Activated naive CD4-positive, alpha-beta T cell treated with anti-CD3 and anti-CD28 coated beads, Interleukin-2, amount 50 U/mL, for 24 hours (primary cell): ENCODE data around the gene SMAD9.

ENCODE experiments used
- H3K27ac Mint-ChIP-seq: one replicate; pipeline ENCODE4 v1.8.0; 2021; ENCODE audit warnings: mild to moderate bottlenecking, mixed read lengths
- H3K27me3 Mint-ChIP-seq: one replicate; pipeline ENCODE4 v1.8.0; 2021; ENCODE audit warnings: mixed read lengths
- H3K36me3 Mint-ChIP-seq: one replicate; pipeline ENCODE4 v1.8.0; 2021; ENCODE audit warnings: mixed read lengths
- H3K4me1 Mint-ChIP-seq: one replicate; pipeline ENCODE4 v1.8.0; 2021; ENCODE audit warnings: mixed read lengths
- H3K4me3 Mint-ChIP-seq: one replicate; pipeline ENCODE4 v1.8.0; 2021; ENCODE audit warnings: mild to moderate bottlenecking, mixed read lengths
- H3K9me3 Mint-ChIP-seq: one replicate; pipeline ENCODE4 v1.8.0; 2021; ENCODE audit warnings: mixed read lengths

The SMAD9 gene

DNA sequence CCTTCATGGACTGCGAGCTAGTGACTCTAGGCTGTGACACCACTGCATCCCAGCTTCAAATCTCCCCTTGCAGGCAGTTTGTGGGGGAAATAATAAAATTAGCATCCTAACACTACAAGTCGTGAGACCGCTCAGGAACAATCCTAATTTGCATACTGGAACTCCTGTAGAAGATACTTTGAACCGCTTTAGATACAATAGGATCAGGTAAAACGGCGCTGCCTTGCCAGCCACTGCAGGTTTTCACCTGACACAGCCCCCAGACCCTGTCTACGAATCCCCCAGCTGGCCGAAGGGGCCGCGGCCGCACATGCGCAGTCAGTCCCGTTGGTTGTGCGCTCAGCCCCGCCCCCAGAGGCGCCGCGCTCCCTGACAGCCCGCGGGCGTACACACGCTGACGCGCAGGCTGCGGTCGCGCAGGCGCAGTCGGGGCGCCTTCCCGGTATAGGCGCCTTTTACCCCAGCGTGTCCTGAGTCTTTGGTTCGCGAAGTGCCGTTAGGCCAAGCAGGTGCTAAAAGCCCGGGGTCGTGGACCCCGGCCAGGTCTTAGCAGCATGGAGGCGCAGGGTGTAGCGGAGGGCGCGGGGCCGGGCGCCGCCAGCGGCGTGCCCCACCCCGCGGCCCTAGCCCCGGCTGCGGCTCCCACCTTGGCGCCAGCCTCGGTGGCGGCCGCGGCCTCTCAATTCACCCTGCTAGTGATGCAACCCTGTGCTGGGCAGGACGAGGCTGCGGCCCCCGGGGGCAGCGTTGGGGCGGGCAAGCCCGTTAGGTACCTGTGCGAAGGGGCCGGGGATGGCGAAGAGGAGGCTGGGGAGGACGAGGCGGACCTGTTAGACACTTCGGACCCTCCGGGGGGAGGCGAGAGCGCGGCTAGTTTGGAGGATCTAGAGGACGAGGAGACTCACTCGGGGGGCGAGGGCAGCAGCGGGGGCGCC lies 101.0 kb downstream of the SMAD9 start, which contains the start of gene RFXAP:
Gene RFXAP, plus strand, starts transcription at position 419 of the 935 bp plus-strand sequence. Its CDS starts 136 bp downstream, at position 555.
- Mint-ChIP-seq H3K4me3 (peak within 1 kb of the TSS; percentile 89), H3K4me1 (peaks cover 51% of the 10 kb centered on the region), H3K27ac (peak within 1 kb of the TSS; percentile 79), H3K27me3 (no peaks in the 10 kb centered on the region), H3K9me3 (no peaks in the 10 kb centered on the region), H3K36me3 (peaks cover 3% of the 10 kb centered on the region)

DNA sequence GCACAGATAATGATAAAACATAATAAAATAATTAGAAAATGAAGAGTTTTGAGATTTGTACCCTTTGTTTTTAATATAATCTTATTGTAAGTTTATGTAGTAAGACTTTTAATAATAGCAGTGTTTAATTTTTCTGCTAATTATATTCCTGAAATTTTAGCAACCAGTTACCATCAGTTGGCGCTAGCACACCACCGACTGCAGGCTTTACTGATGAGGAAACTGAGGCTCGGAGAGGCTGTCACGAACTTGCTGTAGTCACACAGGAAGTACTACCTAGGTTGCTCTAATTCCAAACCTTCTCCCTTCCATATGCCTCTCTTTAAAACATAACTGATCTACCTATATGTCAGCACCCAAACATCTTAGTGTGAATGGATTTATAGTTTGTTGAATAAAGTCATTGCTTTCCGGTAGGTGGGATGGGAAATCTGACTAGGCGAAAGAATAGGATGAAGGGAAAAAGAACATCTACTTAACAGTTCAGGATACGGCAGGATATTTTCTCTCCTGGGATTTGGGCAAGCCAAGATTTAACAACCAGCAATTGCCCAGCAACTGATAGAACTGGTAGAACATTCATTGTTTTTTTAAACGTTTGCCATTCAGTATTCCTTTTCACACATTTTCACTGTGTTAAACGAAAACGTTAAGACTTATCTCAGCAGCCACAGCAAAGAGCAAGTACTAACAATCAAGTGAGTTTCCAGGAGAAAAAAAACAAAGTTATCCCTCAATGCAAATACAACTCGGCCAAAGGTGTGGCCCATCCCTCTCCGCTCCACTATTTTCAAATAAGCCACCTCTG lies 101.8 kb downstream of the SMAD9 start:
- peaks cover 43% of the 10 kb centered on the region for H3K4me1 Mint-ChIP-seq
- peak overlapping the region; percentile 89 for H3K4me3 Mint-ChIP-seq
- H3K36me3 Mint-ChIP-seq, result peaks cover 2% of the 10 kb centered on the region
- no peaks in the 10 kb centered on the region for H3K27me3 Mint-ChIP-seq
- H3K9me3 Mint-ChIP-seq, result no peaks in the 10 kb centered on the region
- H3K27ac Mint-ChIP-seq, result peak overlapping the region; percentile 79

DNA sequence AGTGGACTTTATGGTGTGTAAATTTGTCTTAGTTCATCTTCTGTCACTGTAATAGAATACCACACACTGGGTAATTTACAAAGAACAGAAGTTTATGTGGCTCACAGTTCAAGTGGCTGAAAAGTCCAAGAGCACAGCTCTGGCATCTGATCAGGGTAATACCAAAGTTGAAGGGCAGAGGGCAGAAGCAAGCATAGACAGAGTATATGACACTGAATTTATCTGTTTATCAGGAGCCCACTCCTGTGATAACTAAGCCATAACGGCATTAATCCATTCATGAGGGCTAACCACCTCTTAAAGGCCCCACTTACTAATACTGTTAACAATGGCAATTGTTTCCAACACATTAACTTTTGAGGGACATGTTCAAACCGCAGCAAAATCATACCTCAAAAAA lies 105.0 kb downstream of the SMAD9 start:
- Mint-ChIP-seq H3K27me3 (peaks cover 5% of the 10 kb centered on the region), H3K4me3 (no peak overlapping the region), H3K27ac (no peak overlapping the region), H3K36me3 (no peaks in the 10 kb centered on the region), H3K4me1 (peaks cover 18% of the 10 kb centered on the region), H3K9me3 (no peaks in the 10 kb centered on the region)

DNA sequence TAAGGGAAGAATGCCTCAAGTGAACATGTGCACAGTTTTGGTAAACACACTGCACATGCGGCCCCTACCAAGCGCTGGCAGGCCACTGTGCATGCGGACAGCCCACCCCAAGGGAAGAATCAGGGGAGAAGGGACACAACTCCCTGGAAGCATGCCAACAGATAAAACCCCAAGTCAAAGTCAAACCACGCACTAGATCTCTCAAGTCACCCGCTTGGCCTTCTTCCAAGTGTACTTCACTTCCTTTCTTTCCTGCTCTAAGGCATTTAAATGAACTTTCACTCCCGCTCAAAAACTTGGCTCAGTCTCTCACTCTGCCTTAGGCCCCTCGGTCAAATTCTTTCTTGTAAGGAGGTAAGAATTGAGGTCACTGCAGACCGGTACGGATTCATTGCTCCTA lies 105.6 kb downstream of the SMAD9 start:
- Mint-ChIP-seq H3K27ac (no peak overlapping the region), H3K4me1 (peaks cover 13% of the 10 kb centered on the region), H3K27me3 (peaks cover 7% of the 10 kb centered on the region), H3K4me3 (no peak overlapping the region), H3K9me3 (no peaks in the 10 kb centered on the region), H3K36me3 (no peaks in the 10 kb centered on the region)

- Mint-ChIP-seq H3K9me3 (no peaks in the 10 kb centered on the region), H3K36me3 (no peaks in the 10 kb centered on the region), H3K27ac (no peak overlapping the region), H3K4me3 (no peak overlapping the region), H3K4me1 (peaks cover 6% of the 10 kb centered on the region), H3K27me3 (peaks cover 7% of the 10 kb centered on the region)
These were observed 106.8 kb downstream of the SMAD9 start for GRCh38 chr13:36813225-36813624.

- Mint-ChIP-seq H3K36me3 (no peaks in the 10 kb centered on the region), H3K9me3 (no peaks in the 10 kb centered on the region), H3K27ac (no peak overlapping the region), H3K4me3 (no peak overlapping the region), H3K4me1 (no peaks in the 10 kb centered on the region), H3K27me3 (peaks cover 26% of the 10 kb centered on the region)
These were observed 112.4 kb downstream of the SMAD9 start for GRCh38 chr13:36807616-36808015.

DNA sequence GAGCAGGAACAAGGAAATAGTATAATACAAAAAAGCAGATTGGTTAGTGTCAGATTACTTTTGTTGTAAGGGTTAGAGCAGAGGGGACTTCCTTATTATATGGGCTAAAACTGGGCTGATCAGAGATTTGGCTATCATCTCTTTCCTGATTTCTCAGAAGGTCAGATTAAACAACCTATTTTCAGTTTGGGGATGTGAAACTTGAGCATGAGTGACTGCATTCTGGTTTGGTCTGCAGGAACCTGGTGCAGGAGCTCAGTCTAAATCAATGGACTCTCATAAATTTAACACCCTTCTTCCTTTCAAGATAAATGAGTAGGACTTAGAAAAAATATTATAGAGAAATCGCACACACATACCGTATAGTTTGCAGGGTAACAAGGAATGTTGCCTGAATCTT lies 113.9 kb downstream of the SMAD9 start:
- no peak overlapping the region for H3K27ac Mint-ChIP-seq
- peaks cover 27% of the 10 kb centered on the region for H3K27me3 Mint-ChIP-seq
- H3K4me1 Mint-ChIP-seq, result no peaks in the 10 kb centered on the region
- no peaks in the 10 kb centered on the region for H3K9me3 Mint-ChIP-seq
- no peak overlapping the region for H3K4me3 Mint-ChIP-seq
- no peaks in the 10 kb centered on the region for H3K36me3 Mint-ChIP-seq

GRCh38 chr13:36804588-36804987 lies 115.5 kb downstream of the SMAD9 start:
- H3K4me1 Mint-ChIP-seq, result no peaks in the 10 kb centered on the region
- no peak overlapping the region for H3K27ac Mint-ChIP-seq
- H3K4me3 Mint-ChIP-seq, result no peak overlapping the region
- H3K27me3 Mint-ChIP-seq, result peaks cover 22% of the 10 kb centered on the region
- no peaks in the 10 kb centered on the region for H3K36me3 Mint-ChIP-seq
- no peaks in the 10 kb centered on the region for H3K9me3 Mint-ChIP-seq

GRCh38 chr13:36801035-36801434 lies 119.0 kb downstream of the SMAD9 start:
- no peaks in the 10 kb centered on the region for H3K4me1 Mint-ChIP-seq
- no peak overlapping the region for H3K27ac Mint-ChIP-seq
- H3K36me3 Mint-ChIP-seq, result no peaks in the 10 kb centered on the region
- peaks cover 19% of the 10 kb centered on the region for H3K27me3 Mint-ChIP-seq
- H3K9me3 Mint-ChIP-seq, result no peaks in the 10 kb centered on the region
- H3K4me3 Mint-ChIP-seq, result no peak overlapping the region

DNA sequence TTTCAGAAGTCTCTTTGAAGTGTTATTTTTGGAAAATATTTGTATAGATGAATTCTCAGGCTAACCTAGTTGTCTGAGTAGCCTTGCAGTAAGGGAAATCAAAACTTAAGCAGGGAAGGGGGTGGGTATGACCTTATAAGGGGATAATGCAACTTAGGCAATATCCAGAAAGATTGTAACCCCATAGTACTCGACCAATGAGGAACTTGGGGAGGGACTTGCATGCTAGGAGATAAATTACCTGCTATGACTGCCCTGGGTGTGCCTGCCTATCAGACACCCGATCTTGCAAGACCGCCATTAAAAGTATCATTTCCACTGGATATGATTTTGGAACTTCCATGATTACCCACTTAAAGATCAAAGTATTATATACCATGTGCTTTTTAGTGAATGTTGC lies 124.0 kb downstream of the SMAD9 start:
- H3K4me3 Mint-ChIP-seq, result no peak overlapping the region
- H3K4me1 Mint-ChIP-seq, result no peaks in the 10 kb centered on the region
- H3K27me3 Mint-ChIP-seq, result peaks cover 9% of the 10 kb centered on the region
- H3K27ac Mint-ChIP-seq, result no peak overlapping the region
- no peaks in the 10 kb centered on the region for H3K9me3 Mint-ChIP-seq
- H3K36me3 Mint-ChIP-seq, result no peaks in the 10 kb centered on the region

DNA sequence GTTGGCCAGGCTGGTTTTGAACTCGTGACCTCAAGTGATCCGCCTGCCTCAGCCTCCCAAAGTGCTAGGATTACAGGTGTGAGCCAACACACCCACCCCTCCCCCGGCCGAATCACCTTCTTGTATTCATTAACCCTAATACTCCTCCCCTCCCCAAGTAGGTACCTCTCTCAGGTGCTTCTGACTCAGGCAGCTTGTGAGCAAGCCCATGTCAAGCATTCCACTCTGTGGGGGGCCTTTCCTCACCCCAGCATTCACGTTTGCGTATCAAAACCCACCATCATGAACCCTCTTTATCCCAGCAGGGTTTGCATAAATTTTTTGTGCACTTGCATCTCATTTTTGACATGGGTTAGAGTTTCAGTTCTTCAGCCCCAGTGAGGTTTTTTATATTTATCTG lies 124.6 kb downstream of the SMAD9 start:
- Mint-ChIP-seq H3K9me3 (no peaks in the 10 kb centered on the region), H3K4me3 (no peak overlapping the region), H3K36me3 (no peaks in the 10 kb centered on the region), H3K27me3 (peaks cover 9% of the 10 kb centered on the region), H3K4me1 (no peaks in the 10 kb centered on the region), H3K27ac (no peak overlapping the region)
